PC-9 (cell line): Measurements from ENCODE around the gene FAM184A.

Experiments used
- CTCF ChIP-seq: fragments of 200-600 bp; sonication (generic); conservative IDR thresholded peaks from 2 replicates; pipeline ENCODE4 v1.6.1; 2017; ENCODE audit warnings: mixed run types, antibody characterized with exemption, mild to moderate bottlenecking, moderate library complexity
- EZH2 ChIP-seq: fragments of 200-600 bp; sonication (generic); IDR thresholded peaks from 2 replicates; pipeline ENCODE4 v1.8.0; 2017; ENCODE audit warnings: antibody characterized with exemption, low read depth

GRCh38 chr6:119052987-119053386 lies 25.5 kb downstream of the FAM184A start:
- TF ChIP-seq EZH2, result no peak
- TF ChIP-seq CTCF, result no peak
